Stomach (tissue), 4 donors: ENCODE results near the gene MAGI1.

Experiments
- EP300 ChIP-seq: sonication (generic); formaldehyde crosslinking; IDR thresholded peaks from one replicate; pipeline ENCODE4 v1.6.1; 2017; ENCODE audit warnings: antibody characterized with exemption
- POLR2A ChIP-seq, 4 donors: fragments of 450-650 bp; IDR thresholded peaks; one replicate each; pipeline ENCODE4 v1.6.1; 2016; ENCODE audit warnings: antibody characterized with exemption in 4 of 4, control low read depth in 2 of 4, mild to moderate bottlenecking in 1 of 4, moderate library complexity in 1 of 4
- POLR2AphosphoS5 ChIP-seq, 3 donors: sonication (generic); formaldehyde crosslinking; IDR thresholded peaks; one replicate each; pipeline ENCODE4 v1.6.1; 2016; ENCODE audit warnings: antibody characterized with exemption in 3 of 3
- TF ChIP-seq, protein P1 (sequence below), 7 experiments: fragments of 450-650 bp in 4 of 7; fragments of 200-600 bp in 3 of 7; sonication (generic) in 3 of 7; IDR thresholded peaks; one replicate each; pipeline ENCODE4 v1.5.1; 2016 to 2019; ENCODE audit warnings: antibody characterized with exemption in 7 of 7, control low read depth in 2 of 7, mild to moderate bottlenecking in 1 of 7

DNA sequence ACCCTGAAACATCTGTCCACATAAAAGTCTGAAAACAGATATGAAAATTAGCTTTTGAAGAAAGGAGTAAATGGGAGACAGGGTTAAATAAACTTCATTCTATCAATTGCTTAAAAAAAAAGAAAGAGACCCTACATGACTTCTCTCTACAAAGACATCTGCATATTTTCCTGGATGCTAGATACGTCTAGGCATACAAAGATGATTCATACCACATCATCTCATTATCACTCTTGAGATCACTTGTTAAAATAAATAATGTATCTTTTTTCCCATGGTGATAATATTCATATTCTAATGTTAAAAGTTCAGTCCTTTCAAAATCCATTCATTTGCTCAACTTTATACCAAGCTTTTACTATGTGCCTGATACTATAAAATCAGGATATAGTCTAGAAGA, 295.8 kb downstream of the MAGI1 start:
- TF ChIP-seq, protein P1, sequence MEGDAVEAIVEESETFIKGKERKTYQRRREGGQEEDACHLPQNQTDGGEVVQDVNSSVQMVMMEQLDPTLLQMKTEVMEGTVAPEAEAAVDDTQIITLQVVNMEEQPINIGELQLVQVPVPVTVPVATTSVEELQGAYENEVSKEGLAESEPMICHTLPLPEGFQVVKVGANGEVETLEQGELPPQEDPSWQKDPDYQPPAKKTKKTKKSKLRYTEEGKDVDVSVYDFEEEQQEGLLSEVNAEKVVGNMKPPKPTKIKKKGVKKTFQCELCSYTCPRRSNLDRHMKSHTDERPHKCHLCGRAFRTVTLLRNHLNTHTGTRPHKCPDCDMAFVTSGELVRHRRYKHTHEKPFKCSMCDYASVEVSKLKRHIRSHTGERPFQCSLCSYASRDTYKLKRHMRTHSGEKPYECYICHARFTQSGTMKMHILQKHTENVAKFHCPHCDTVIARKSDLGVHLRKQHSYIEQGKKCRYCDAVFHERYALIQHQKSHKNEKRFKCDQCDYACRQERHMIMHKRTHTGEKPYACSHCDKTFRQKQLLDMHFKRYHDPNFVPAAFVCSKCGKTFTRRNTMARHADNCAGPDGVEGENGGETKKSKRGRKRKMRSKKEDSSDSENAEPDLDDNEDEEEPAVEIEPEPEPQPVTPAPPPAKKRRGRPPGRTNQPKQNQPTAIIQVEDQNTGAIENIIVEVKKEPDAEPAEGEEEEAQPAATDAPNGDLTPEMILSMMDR (IDR thresholded peaks at IDR 0.05): no peak
- TF ChIP-seq POLR2A (IDR thresholded peaks at IDR 0.05) (no peak), POLR2AphosphoS5 (IDR thresholded peaks at IDR 0.05) (no peak), EP300 (no peak)
